Left renal cortex interstitium (tissue), 4 donors: ENCODE results near the gene NMU. TPM values are rescaled to one million over a fixed set of nuclear protein-coding genes. Genes with fewer than 3 reads are reported as not detected.
"Not testable (repeated sequence)": the region's sequence is repeated elsewhere in the genome, so short reads cannot be mapped to it uniquely, and the experiment has no call there.

Experiments
- DNase-seq, 4 donors: peaks; one replicate each; pipeline ENCODE4 v3.0.0-alpha.2; 2013; ENCODE audit warnings: low read depth in 4 of 4, low spot score in 2 of 4, missing footprints in 1 of 4
- polyA plus RNA-seq, 4 donors: library from polyadenylated mRNA; unstranded; fragments of 120-200 nt; gene quantifications; one replicate each; pipeline ENCODE4 v1.2.1, GENCODE V29; 2013; ENCODE audit not compliant: insufficient read length in 4 of 4

Gene NMU
- polyA plus RNA-seq, 4 donors: 9.6 to 15.9 (median 10.6) TPM

DNA sequence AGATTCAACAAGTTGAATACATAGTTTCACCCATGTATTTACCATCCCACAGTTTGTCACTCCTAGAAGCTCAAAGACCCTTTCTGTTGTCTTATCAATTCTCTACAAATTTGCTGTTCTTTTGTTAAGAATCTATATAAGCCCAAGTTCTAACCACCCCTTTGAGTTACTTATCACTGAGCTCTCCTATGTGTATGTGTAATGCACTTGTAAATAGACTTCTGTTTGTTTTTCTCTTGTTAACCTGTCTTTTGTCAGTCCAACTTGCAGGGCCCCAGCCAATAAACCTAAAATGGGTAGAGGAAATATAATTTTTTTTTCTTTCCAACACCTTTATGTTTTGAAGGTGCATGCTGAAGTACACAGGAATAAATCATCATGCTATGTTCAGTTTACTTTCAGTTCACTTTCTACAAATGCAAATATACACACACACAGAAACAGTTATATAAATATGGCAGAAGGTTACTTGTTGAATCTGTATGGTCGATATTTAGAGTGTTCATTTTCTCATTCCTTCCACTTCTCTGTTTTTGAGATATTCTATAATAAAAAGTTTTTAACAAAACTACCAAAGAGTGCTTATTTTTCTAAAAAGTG lies 67.1 kb downstream of the NMU start:
- no peak for DNase-seq

DNA sequence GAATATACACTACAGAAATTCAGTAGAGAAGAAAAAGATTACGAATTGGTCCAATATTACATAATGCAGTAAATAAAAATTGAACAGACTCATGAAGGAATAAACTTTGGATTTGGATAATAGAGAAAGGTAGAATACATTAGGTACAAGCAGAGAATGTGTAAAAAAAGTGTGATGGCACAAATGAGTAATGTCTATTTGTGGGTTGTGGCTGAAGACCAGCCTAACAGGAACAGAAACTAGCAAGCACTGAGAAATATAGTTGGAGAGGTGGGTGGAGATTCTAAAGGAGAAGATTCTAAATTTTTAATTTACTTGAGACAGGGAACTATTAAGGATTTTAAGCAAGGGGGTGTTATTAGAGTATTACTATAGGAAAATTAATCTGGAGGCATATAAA lies 74.2 kb downstream of the NMU start:
- no peak for DNase-seq

DNA sequence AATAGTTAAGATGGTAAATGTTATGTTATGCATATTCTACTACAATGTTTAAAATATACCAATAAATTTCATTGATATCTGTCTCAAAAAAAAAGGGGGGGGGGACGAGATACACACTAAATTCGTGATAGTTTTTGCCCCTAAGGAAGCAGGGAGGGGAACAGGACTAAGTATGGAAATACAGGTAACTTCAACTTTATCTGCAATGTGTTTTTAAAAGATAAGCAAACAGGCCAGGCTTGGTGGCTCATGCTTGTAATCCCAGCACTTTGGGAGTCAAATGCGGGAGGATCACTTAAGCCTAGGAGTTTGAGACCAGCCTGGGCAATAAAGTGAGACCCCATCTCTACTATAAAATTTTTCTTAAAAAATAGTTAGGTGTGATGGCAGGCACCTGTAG lies 76.0 kb downstream of the NMU start:
- no peak for DNase-seq

DNA sequence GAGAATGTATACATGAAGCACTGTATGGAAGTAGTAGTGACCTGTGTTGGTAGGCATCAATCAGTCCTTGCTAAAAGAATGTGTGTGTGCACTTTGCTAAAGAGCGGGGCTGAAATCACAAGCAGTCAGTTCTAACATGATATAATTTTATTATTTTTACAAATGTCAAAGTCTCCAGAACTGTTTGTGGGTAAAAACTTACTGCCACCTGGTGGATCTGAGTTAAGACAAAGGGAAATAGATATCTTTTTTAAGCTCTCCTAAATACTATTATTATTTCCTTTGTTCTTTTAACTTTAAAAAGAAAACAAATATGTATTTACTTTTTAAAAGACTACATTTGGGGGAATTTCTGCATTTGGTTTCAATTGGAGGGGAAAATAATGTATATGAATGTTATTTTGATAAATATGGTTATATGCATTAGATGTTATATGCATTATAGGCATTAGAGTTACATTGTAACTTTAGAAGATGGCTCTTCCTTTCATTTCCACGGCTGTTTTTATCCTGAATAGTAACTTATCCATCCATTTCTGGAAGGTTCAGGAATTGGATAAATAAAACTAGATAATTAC lies 81.6 kb downstream of the NMU start:
- DNase-seq: no peak

DNA sequence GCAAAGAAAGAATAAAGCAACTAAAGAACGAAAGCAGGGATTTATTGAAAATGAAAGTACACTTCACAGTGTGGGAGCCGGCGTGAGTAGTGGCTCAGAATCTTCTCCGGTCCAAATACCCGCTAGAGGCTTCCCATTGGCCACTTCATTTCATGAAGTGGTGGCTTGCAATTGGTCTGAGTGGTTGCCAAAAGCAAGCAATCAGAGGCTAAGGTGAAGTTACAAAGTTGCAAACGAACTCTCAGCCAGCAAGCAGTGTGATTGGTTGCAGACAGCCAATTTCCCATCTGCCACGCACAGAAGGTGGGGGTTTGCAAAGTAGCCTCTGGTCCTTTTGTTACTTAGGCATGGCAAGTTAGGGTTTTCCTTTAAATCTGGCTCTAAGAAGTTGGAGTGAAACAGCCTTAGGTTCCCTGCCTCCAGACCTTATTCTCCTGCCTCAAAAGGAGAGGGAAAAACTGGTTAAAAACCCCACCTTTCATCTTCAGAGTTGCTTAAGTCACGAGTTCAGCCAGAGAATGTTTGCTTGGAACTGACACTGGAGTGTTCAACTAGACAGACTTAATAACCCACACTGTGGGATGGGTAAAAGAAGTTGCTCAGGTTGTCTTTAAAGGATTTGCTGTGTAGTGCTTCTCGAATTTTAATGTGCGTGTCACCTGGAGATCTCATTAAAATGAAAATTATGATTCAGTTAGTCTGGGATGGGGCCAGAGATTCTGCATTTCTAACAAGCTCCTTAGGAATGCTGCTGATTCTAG lies 82.5 kb downstream of the NMU start:
- no peak for DNase-seq

DNA sequence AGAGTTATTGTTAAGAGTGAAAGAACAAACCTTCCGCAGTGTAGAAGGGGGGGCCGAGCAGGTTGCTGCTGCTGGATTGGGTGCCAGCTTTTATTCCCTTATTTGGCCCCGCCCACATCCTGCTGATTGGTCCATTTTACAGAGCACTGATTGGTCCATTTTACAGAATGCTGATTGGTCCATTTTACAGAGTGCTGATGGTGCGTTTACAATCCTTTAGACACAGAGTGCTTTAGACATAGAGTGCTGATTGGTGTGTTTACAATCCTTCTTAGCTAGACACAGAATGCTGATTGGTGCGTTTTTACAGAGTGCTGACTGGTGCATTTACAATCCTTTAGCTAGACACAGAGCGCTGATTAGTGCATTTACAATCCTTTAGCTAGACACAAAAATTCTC lies 84.1 kb downstream of the NMU start:
- not testable (repeated sequence) for DNase-seq

DNA sequence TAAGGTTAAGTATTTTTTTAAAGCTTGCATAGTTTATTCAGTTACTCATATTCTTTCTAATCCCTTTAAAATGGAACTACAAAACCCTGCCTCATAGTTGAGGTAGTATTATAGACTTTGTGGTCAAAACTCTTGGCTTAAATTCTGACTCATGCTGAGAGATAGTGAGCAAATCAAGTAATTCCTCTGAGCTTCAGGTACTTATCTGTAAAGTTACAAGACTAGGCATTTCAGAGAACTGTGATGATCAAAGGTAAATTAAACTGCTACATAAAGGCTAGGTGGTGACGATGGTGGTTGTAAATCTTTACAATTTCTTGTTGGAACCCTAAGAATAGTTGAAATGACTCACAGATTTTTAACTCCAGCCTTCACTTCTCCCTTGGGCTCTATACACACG lies 86.2 kb downstream of the NMU start:
- no peak for DNase-seq

DNA sequence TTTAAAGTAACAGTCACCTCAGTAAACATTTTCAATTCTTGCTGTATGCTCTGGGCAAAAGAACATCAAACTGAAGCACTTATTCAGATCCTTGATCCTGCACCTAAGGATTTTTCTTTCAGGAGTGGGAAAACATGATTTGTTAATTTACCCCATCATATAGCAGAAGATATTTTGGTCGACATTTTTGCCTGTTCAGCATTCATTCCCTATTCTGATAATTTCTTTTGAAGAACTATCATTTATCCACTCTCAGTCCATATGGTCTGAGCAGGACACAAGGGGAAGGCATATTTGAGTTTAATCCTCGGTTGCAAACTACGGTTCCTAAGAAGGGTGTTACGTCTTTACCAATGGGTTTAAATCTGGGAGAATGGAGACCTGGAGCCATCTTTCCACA lies 88.2 kb downstream of the NMU start:
- no peak for DNase-seq

DNA sequence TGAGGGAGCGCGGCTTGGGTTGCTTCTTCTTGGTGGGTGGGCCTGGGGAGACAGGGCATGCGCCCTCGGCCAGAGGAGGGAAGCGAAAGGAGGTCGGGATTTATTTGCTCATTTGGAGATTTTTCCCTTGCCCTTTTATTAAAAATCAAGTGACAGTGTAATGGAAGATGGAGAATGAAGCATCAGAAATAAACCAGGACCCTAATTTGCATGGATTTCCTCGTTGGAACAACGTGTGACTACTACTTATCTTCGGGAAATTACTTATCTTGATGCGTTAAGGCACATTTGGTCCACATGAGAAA lies 88.7 kb downstream of the NMU start:
- DNase-seq: peak in 1 of 4 donors; percentile 28

DNA sequence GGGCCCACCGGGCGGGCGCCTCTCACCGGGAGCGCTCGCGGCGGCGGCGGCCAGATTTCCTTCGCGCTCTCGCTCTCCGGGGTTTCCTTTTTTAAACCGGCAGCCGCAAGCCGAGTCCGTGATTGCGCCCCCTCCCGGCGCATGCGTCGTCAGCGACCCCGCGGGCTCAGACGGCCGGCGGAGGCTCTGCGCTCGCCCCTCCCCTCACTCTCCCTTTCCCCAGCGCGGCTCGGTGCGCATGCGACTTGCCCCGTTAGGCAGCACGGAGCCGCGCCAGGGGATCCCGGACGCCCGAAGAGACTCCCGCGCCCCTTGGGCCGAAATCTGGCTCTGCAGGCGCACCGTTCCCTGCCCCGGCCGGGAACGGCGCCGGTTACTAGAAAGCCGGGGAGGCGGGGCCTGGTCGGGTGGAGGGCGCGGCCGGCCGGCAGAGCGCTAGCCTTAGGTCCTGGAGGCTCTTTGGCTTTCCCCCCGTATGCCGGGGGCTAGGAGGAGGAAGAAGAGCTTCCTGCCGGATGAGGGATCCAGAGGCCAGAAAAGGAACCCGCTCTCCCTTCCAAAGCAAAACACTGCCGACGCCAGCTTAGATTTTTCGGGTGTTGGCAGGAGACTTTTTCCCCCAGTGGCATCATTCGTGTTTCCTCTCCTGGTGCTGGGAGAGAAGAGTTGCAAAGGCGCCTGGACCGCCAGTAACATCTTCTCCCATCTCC lies 89.2 kb downstream of the NMU start, which contains the start of gene CLOCK:
Gene CLOCK (minus strand): TSS at position 154 of the 710 bp plus-strand sequence. CDS start 64,124 bp downstream, outside the sequence.
- DNase-seq: peak; percentile 77 to 85 (median 83)

DNA sequence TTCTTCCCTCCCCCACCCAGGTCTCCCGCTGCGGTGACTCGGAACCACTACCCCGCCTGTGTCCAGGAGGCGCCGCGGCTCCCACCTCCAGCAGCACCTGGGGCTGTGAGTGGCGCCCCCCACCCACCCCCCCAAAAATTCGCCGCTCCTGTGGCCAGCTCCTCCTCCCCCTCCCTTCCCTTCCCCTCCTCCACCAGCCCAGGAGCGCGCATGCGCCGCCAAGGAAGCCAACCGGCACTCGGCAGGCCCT lies 89.7 kb downstream of the NMU start:
- DNase-seq: no peak

DNA sequence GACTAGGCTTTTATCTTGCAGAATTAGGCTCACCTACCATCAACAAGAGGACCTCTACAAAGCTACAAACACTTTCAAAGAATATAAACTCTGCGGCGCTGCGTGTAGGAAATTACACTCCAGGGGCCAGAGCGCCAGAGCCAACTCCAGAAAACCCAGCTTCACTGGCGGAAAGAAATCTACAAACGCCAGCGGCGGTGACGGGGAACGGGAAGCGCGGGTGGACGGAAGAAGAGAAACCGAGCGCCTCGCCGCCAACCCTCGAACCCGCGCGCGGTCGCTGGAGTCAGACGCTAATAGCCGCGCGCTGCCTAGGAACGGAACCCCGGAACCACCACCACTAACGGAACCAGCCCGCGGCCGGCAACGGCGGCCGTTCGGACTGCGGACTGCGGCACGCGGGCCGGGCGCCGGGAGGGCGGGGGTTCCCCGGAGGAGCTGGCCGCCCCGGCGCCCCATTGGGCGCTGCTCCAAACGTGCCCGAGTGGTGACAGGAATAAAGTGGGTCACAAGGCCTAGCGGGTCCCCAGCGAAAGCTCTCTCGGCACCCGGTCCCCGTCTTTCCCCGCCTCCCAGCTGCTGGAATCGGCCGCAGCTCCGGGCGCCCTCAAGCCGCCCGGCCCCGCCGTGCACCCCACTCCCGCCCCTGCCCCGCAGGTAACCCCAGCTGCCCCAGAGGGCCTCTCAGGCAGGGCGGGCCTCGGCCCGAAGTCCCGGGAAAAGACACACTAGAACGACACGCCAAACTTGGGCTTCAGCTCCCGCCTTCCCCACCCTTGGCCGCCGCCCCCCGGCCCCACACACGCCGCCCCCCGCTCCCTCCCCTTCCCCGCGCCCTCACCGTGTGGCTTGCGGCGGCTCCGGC lies 90.2 kb downstream of the NMU start:
- peak; percentile 50 to 62 (median 54) for DNase-seq

Other genes with a start within 250 kb of the NMU start
- 100 to 1,000 TPM in 1 of 4 donors, 10 to 100 TPM in 3; 73.8 to 114 (median 85.7) TPM for gene TMEM165, start 240.3 kb downstream of the NMU start, polyA plus RNA-seq
- gene CLOCK, start 89.4 kb downstream of the NMU start, polyA plus RNA-seq: 10 to 100 TPM; 17.0 to 24.9 (median 20.7) TPM
- gene PDCL2, start 44.1 kb downstream of the NMU start, polyA plus RNA-seq: under 1 TPM in 2 of 4 donors, not detected in 2; 0.17 to 0.19 TPM
- not detected for gene EXOC1L, start 183.5 kb upstream of the NMU start, polyA plus RNA-seq
- gene EXOC1, start 217.3 kb upstream of the NMU start, polyA plus RNA-seq: 10 to 100 TPM; 41.7 to 57.5 (median 44.6) TPM